Neural progenitor cell (in vitro differentiated cells): ENCODE measurements around the gene EIF2B5.
"Not testable (repeated sequence)": the region's sequence is repeated elsewhere in the genome, so short reads cannot be mapped to it uniquely, and the experiment has no call there.

Experiments used
- EZH2 ChIP-seq: fragments of 200-600 bp; sonication (generic); IDR thresholded peaks from 2 replicates; pipeline ENCODE4 v1.6.1; 2017; ENCODE audit warnings: antibody characterized with exemption, mild to moderate bottlenecking, moderate library complexity
- EZH2phosphoT487 ChIP-seq: fragments of 200-600 bp; sonication (generic); IDR thresholded peaks from 2 replicates; pipeline ENCODE4 v1.6.1; 2017; ENCODE audit warnings: antibody characterized with exemption
- TF ChIP-seq, protein P1 (sequence below): fragments of 200-600 bp; sonication (generic); IDR thresholded peaks from 2 replicates; pipeline ENCODE4 v1.5.1; 2017; ENCODE audit warnings: antibody characterized with exemption, mild to moderate bottlenecking

GRCh38 chr3:184162571-184163070 lies 27.5 kb downstream of the EIF2B5 start:
- TF ChIP-seq, protein P1, sequence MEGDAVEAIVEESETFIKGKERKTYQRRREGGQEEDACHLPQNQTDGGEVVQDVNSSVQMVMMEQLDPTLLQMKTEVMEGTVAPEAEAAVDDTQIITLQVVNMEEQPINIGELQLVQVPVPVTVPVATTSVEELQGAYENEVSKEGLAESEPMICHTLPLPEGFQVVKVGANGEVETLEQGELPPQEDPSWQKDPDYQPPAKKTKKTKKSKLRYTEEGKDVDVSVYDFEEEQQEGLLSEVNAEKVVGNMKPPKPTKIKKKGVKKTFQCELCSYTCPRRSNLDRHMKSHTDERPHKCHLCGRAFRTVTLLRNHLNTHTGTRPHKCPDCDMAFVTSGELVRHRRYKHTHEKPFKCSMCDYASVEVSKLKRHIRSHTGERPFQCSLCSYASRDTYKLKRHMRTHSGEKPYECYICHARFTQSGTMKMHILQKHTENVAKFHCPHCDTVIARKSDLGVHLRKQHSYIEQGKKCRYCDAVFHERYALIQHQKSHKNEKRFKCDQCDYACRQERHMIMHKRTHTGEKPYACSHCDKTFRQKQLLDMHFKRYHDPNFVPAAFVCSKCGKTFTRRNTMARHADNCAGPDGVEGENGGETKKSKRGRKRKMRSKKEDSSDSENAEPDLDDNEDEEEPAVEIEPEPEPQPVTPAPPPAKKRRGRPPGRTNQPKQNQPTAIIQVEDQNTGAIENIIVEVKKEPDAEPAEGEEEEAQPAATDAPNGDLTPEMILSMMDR = not testable (repeated sequence)
- not testable (repeated sequence) for TF ChIP-seq EZH2, EZH2phosphoT487
